Esophagus muscularis mucosa (tissue), 3 donors: ENCODE data around the gene SH2D7.

Experiments used
- POLR2A ChIP-seq: fragments of 450-650 bp; IDR thresholded peaks from one replicate; pipeline ENCODE4 v1.6.1; 2017; ENCODE audit warnings: antibody characterized with exemption, moderate library complexity, mild to moderate bottlenecking, low read depth
- POLR2AphosphoS5 ChIP-seq, 2 donors: sonication (generic); formaldehyde crosslinking; IDR thresholded peaks; one replicate each; pipeline ENCODE4 v1.6.1; 2017; ENCODE audit warnings: antibody characterized with exemption in 2 of 2
- TF ChIP-seq, protein P1 (sequence below), 3 experiments: fragments of 200-600 bp in 2 of 3; fragments of 450-650 bp in 1 of 3; sonication (generic) in 2 of 3; IDR thresholded peaks; one replicate each; pipeline ENCODE4 v1.5.1; 2017 to 2019; ENCODE audit warnings: antibody characterized with exemption in 3 of 3, mild to moderate bottlenecking in 2 of 3, moderate library complexity in 1 of 3

DNA sequence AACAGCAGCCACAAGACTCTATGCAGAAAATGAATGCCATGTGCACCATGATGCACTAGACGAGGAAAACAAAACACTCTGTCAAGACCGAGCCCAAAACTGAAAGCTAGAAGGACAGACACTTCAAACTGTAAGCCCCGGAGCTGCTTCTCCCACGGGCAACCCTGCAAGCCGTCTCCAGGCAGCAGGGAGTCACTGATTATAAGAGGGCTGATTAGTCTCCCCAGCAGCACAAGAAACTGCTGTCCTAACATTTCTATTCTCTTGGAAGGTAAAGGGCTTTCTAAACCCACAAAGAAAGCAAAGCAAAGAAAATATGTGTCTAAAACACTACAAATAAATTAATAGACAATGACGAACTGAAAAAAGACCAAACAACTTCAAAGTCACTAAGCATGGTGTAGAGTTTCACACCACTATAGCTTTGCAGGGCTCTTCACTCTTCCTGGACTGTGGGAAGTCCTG is 30.4 kb upstream of the SH2D7 start:
- TF ChIP-seq, protein P1, sequence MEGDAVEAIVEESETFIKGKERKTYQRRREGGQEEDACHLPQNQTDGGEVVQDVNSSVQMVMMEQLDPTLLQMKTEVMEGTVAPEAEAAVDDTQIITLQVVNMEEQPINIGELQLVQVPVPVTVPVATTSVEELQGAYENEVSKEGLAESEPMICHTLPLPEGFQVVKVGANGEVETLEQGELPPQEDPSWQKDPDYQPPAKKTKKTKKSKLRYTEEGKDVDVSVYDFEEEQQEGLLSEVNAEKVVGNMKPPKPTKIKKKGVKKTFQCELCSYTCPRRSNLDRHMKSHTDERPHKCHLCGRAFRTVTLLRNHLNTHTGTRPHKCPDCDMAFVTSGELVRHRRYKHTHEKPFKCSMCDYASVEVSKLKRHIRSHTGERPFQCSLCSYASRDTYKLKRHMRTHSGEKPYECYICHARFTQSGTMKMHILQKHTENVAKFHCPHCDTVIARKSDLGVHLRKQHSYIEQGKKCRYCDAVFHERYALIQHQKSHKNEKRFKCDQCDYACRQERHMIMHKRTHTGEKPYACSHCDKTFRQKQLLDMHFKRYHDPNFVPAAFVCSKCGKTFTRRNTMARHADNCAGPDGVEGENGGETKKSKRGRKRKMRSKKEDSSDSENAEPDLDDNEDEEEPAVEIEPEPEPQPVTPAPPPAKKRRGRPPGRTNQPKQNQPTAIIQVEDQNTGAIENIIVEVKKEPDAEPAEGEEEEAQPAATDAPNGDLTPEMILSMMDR (IDR thresholded peaks at IDR 0.05), result no peak
- TF ChIP-seq POLR2A, result no peak
- TF ChIP-seq POLR2AphosphoS5 (IDR thresholded peaks at IDR 0.05), result no peak
